CD14-positive monocyte (primary cell): ENCODE data around the gene CDS2. TPM values are rescaled to one million over a fixed set of nuclear protein-coding genes. Genes with fewer than 3 reads are reported as not detected.

Experiments used
- DNase-seq, 3 donors: peaks; one replicate each; pipeline ENCODE4 v3.0.0-alpha.2; 2011 to 2022
- H2AFZ ChIP-seq: 2 replicates; pipeline ENCODE4 v1.6.0; 2012; ENCODE audit warnings: mild to moderate bottlenecking, low read depth, low read length, inconsistent platforms; ENCODE audit not compliant: insufficient read depth, poor library complexity, severe bottlenecking
- H3K27ac ChIP-seq, 2 donors: 1 replicate in 1 of 2; 2 replicates in 1 of 2; pipeline ENCODE4 v1.5.1; 2012 to 2013; ENCODE audit warnings: low read length in 2 of 2, control low read depth in 1 of 2, inconsistent platforms in 1 of 2, low read depth in 1 of 2, mild to moderate bottlenecking in 1 of 2
- H3K27me3 ChIP-seq, 2 donors: one replicate each; pipeline versions ENCODE4 v1.6.0 to v1.6.1; 2011 to 2013; ENCODE audit warnings: low read length in 2 of 2; ENCODE audit not compliant: control insufficient read depth in 2 of 2, insufficient read depth in 2 of 2
- H3K36me3 ChIP-seq, 2 donors: replicated peaks in 1 of 2; 1 replicate in 1 of 2; 2 replicates in 1 of 2; pipeline versions ENCODE4 v1.5.1 to v1.6.1; 2012 to 2013; ENCODE audit warnings: low read length in 2 of 2, control low read depth in 1 of 2, inconsistent platforms in 1 of 2, mild to moderate bottlenecking in 1 of 2; ENCODE audit not compliant: insufficient read depth in 2 of 2, control insufficient read depth in 1 of 2
- H3K4me1 ChIP-seq, 2 donors: 1 replicate in 1 of 2; 2 replicates in 1 of 2; pipeline versions ENCODE4 v1.5.1 to v1.6.1; 2012 to 2013; ENCODE audit warnings: low read length in 2 of 2, control low read depth in 1 of 2, inconsistent platforms in 1 of 2, mild to moderate bottlenecking in 1 of 2, moderate library complexity in 1 of 2; ENCODE audit not compliant: insufficient read depth in 2 of 2, control insufficient read depth in 1 of 2
- H3K4me2 ChIP-seq: replicated peaks from 2 replicates; pipeline ENCODE3; 2012; ENCODE audit warnings: low read length, moderate library complexity, mild to moderate bottlenecking; ENCODE audit not compliant: poor library complexity, severe bottlenecking; ENCODE audit errors: extremely low read depth
- H3K4me3 ChIP-seq, 3 experiments: fragments of 200-600 bp in 1 of 3; sonication (generic) in 1 of 3; replicated peaks in 1 of 3; 1 replicate in 2 of 3; 2 replicates in 1 of 3; pipeline ENCODE4 v1.5.1; 2011 to 2013; ENCODE audit warnings: low read length in 3 of 3, mild to moderate bottlenecking in 3 of 3, control low read depth in 2 of 3, low read depth in 2 of 3, inconsistent platforms in 1 of 3, moderate library complexity in 1 of 3
- H3K79me2 ChIP-seq: 2 replicates; pipeline ENCODE4 v1.6.0; 2012; ENCODE audit warnings: mild to moderate bottlenecking, control low read depth, inconsistent platforms, low read length, moderate library complexity; ENCODE audit not compliant: insufficient read depth
- H3K9ac ChIP-seq: 2 replicates; pipeline ENCODE4 v1.6.0; 2017; ENCODE audit warnings: low read length, mild to moderate bottlenecking; ENCODE audit not compliant: insufficient read depth, poor library complexity, severe bottlenecking
- H3K9me3 ChIP-seq, 2 donors: replicated peaks in 1 of 2; 1 replicate in 1 of 2; 2 replicates in 1 of 2; pipeline versions ENCODE4 v1.5.1 to v1.6.1; 2012 to 2013; ENCODE audit warnings: low read length in 2 of 2, control low read depth in 1 of 2; ENCODE audit not compliant: control insufficient read depth in 1 of 2, insufficient read depth in 1 of 2
- H4K20me1 ChIP-seq: 2 replicates; pipeline ENCODE4 v1.6.0; 2012; ENCODE audit warnings: mild to moderate bottlenecking, low read length, control low read depth, moderate library complexity; ENCODE audit not compliant: insufficient read depth
- H3K27ac Mint-ChIP-seq, 7 donors: one replicate each; pipeline ENCODE4 v1.8.0; 2020; ENCODE audit warnings: mild to moderate bottlenecking in 7 of 7, mixed read lengths in 7 of 7, moderate library complexity in 6 of 7, inconsistent platforms in 2 of 7
- H3K27me3 Mint-ChIP-seq, 3 donors: one replicate each; pipeline ENCODE4 v1.8.0; 2021 to 2022; ENCODE audit warnings: low read depth in 3 of 3, mild to moderate bottlenecking in 3 of 3, mixed read lengths in 3 of 3, moderate library complexity in 3 of 3, inconsistent platforms in 1 of 3
- H3K36me3 Mint-ChIP-seq, 2 donors: one replicate each; pipeline ENCODE4 v1.8.0; 2020; ENCODE audit warnings: mixed read lengths in 2 of 2, inconsistent platforms in 1 of 2, mild to moderate bottlenecking in 1 of 2
- H3K4me1 Mint-ChIP-seq: one replicate; pipeline ENCODE4 v1.8.0; 2020; ENCODE audit warnings: mild to moderate bottlenecking, mixed read lengths
- H3K4me3 Mint-ChIP-seq, 2 donors: one replicate each; pipeline ENCODE4 v1.8.0; 2020; ENCODE audit warnings: mild to moderate bottlenecking in 2 of 2, mixed read lengths in 2 of 2, moderate library complexity in 1 of 2
- H3K9me3 Mint-ChIP-seq, 7 donors: one replicate each; pipeline ENCODE4 v1.8.0; 2020 to 2022; ENCODE audit warnings: mixed read lengths in 7 of 7, mild to moderate bottlenecking in 6 of 7, moderate library complexity in 6 of 7, inconsistent platforms in 2 of 7
- WGBS: methylation state at CpG from one replicate; pipeline ENCODE4 v1.1.5; 2013; ENCODE audit warnings: missing lambda C conversion rate; ENCODE audit not compliant: insufficient coverage; 5-methylcytosine and 5-hydroxymethylcytosine counted together
- intact Hi-C, 2 donors: fragments of 100-400 bp; cut with micrococcal nuclease; formaldehyde crosslinking; loops; one replicate each; pipeline versions ENCODE4 v1.15.0 to v1.15.1; 2023
- polyA plus RNA-seq, 3 donors: library from polyadenylated mRNA; depleted of rRNA in 1 of 3; unstranded in 2 of 3; stranded (reverse) in 1 of 3; fragments of 300-500 nt in 2 of 3; fragments of >200 nt in 1 of 3; fragmentation: Illumina TruSeq in 2 of 3; gene quantifications; 1 replicate in 2 of 3; 2 replicates in 1 of 3; pipeline ENCODE4 v1.2.3, GENCODE V29; 2012 to 2021
- TF ChIP-seq, protein P1 (sequence below): fragments of 200-600 bp; IDR thresholded peaks from one replicate; pipeline ENCODE4 v1.8.0; 2022; ENCODE audit warnings: antibody characterized with exemption, mild to moderate bottlenecking

CDS2 gene
- polyA plus RNA-seq, 3 donors: 28.6 to 62.6 (median 54.4) TPM

DNA sequence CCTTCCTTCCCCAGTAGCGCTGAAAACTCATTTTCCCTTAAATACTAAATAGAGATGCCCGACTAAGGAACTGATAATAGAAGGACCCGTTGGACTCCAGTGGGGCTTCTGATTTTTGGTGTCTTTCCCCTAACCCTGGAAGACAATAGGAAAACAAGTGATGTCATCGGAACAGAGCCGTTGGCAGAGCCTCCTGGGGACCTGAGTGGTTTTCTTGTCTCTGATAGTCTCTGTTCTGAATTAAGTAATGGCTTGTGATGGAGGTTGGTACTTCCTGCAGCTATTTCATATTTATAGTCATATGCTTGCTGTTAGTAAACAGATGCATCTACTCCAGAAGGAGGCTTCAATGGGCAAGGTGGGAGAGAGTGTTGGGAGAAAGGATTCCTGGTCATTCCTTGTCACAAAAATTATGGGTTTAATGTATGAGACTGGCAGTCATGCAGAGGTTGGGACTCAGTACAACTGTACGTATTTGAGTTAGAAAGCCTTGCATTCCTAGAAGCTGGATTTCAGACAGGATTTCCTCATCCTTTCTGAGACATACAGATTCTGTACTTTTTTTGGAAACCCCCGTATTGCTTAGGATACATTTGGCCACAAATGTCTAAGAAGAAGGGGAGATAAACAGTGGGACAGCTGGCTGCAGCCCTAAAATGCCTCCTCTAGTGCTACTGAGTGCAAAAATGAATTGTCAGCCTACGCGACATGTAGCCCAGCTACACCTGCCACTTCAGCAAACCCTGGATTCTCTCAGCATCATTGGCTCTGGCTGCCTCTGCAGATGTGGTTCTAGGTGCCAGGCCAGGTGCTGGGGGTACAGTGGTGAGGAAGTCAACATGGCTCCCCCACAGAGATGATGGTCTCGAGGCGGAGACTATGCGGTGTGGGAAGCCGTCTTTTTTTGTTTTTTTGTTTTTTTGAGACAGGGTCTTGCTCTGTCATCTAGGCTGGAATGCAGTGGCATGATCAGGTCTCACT is 38.1 kb downstream of the CDS2 start:
- H3K4me3 ChIP-seq: no peak overlapping the region
- H3K9ac ChIP-seq: no peak overlapping the region
- no peak overlapping the region for H2AFZ ChIP-seq
- H3K79me2 ChIP-seq: peaks cover 89% of the 10 kb centered on the region
- peaks cover under 1 to 1% of the 10 kb centered on the region in 2 donors for H3K36me3 ChIP-seq
- Mint-ChIP-seq H3K9me3 (peaks cover 0 to 2% (median 0%) of the 10 kb centered on the region in 7 donors), H3K36me3 (peaks cover 3 to 8% of the 10 kb centered on the region in 2 donors), H3K4me1 (peaks cover 72% of the 10 kb centered on the region), H3K4me3 (no peak overlapping the region), H3K27me3 (peaks cover 0 to 2% (median 0%) of the 10 kb centered on the region in 3 donors), H3K27ac (peak overlapping the region in 2 of 7 donors; percentile 6 to 8)
- peaks cover 61% of the 10 kb centered on the region for H4K20me1 ChIP-seq
- intact Hi-C loops: no loop called here
- no peaks in the 10 kb centered on the region for H3K9me3 ChIP-seq
- H3K4me1 ChIP-seq: peaks cover 50 to 60% of the 10 kb centered on the region in 2 donors
- H3K27me3 ChIP-seq: no peaks in the 10 kb centered on the region
- no peak overlapping the region for H3K4me2 ChIP-seq
- DNase-seq: no peak
- 100% methylated on average over 4 of the region's 13 CpGs for WGBS
- no peak overlapping the region for H3K27ac ChIP-seq
- TF ChIP-seq, protein P1, sequence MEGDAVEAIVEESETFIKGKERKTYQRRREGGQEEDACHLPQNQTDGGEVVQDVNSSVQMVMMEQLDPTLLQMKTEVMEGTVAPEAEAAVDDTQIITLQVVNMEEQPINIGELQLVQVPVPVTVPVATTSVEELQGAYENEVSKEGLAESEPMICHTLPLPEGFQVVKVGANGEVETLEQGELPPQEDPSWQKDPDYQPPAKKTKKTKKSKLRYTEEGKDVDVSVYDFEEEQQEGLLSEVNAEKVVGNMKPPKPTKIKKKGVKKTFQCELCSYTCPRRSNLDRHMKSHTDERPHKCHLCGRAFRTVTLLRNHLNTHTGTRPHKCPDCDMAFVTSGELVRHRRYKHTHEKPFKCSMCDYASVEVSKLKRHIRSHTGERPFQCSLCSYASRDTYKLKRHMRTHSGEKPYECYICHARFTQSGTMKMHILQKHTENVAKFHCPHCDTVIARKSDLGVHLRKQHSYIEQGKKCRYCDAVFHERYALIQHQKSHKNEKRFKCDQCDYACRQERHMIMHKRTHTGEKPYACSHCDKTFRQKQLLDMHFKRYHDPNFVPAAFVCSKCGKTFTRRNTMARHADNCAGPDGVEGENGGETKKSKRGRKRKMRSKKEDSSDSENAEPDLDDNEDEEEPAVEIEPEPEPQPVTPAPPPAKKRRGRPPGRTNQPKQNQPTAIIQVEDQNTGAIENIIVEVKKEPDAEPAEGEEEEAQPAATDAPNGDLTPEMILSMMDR: no peak

DNA sequence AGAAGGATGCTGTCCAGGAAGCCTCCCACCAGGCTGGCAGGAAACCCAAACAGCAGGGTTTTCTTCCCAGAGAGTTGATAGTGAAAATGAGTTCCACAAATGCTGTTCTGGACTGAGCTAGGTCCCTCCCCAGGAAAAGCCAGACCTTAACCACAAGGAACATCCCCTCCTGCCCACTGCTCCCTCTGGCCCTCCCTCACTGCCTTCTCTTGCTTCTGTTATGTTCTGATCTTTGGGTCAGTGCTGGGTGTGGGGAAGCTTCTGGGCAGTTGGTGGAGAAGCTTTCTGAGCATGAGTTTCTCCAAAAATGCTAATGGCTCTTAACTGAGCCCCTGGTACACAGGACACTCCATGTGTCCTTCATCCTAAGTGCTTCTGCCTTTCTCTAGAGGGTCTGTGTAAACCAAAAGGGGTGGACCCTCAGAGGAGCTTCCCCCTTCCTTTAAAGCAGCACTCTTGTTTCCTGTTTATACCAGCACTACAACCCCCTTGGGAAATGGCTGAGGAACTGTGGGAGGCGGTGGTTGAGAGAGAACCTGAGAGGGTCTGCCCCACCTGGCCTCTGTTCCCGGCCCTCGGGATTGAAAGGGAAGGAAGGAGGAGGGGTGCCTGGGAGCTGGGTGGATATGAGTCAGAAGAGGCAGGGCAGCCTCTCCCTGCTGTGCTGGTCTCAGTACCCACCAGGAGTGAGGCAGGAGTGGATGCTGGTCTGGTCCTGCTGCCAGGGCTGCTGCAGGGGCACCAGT is 42.0 kb downstream of the CDS2 start:
- peaks cover 5 to 16% of the 10 kb centered on the region in 2 donors for H3K36me3 ChIP-seq
- H2AFZ ChIP-seq: peak overlapping the region; percentile 2
- H3K4me3 ChIP-seq: peak overlapping the region in 1 of 3 experiments; percentile 36
- peaks cover 19 to 31% of the 10 kb centered on the region in 2 donors for H3K36me3 Mint-ChIP-seq
- DNase-seq: peak in 1 of 3 donors; percentile 23
- intact Hi-C loops: no loop called here
- H4K20me1 ChIP-seq: peaks cover 71% of the 10 kb centered on the region
- peaks cover 65% of the 10 kb centered on the region for H3K4me1 Mint-ChIP-seq
- peaks cover 0 to 2% (median 0%) of the 10 kb centered on the region in 7 donors for H3K9me3 Mint-ChIP-seq
- no peaks in the 10 kb centered on the region for H3K27me3 ChIP-seq
- no peaks in the 10 kb centered on the region for H3K9me3 ChIP-seq
- peak overlapping the region; percentile 59 to 72 for H3K27ac ChIP-seq
- peak overlapping the region; percentile 16 for H3K9ac ChIP-seq
- peaks cover 86% of the 10 kb centered on the region for H3K79me2 ChIP-seq
- WGBS: 0% methylated on average over 3 of the region's 3 CpGs
- peak overlapping the region; percentile 50 for H3K4me2 ChIP-seq
- peaks cover 38 to 52% of the 10 kb centered on the region in 2 donors for H3K4me1 ChIP-seq
- TF ChIP-seq, protein P1: no peak
- peak overlapping the region; percentile 34 to 77 for H3K4me3 Mint-ChIP-seq
- no peaks in the 10 kb centered on the region for H3K27me3 Mint-ChIP-seq
- peak overlapping the region; percentile 76 to 92 (median 90) for H3K27ac Mint-ChIP-seq
